Measurements from ENCODE around the gene ZNF410. TPM values are rescaled to one million over a fixed set of nuclear protein-coding genes. Genes with fewer than 3 reads are reported as not detected.
A peak's percentile ranks its signal among the peaks of the same experiment; 100 is the strongest.
"Not testable (repeated sequence)": the region's sequence is repeated elsewhere in the genome, so short reads cannot be mapped to it uniquely, and the experiment has no call there.

The ZNF410 gene
- total RNA-seq, 2 donors from 2014 or later: 47.7 to 56.5 TPM

- H3K36me3 ChIP-seq; intact Hi-C loops (cut with DNase I); H3K27me3 ChIP-seq (replicated peaks; ENCODE audit: insufficient read depth); H3K27ac ChIP-seq; H3K9me3 ChIP-seq; H3K4me3 ChIP-seq; H3K4me1 ChIP-seq (replicated peaks): not testable (repeated sequence)
- peak; percentile 12 for DNase-seq (ENCODE audit: low spot score)
- WGBS: 85% methylated on average over 6 of the region's 6 CpGs
- peak; percentile 66 for TF ChIP-seq POLR2AphosphoS5 (IDR thresholded peaks at IDR 0.05)
These were observed 7.6 kb downstream of the ZNF410 start for GRCh38 chr14:73894180-73894687.

- WGBS: 34% methylated on average over 1 of the region's 1 CpG
- no peaks in the 10 kb centered on the region for H3K36me3 ChIP-seq
- no peaks in the 10 kb centered on the region for H3K4me1 ChIP-seq (replicated peaks)
- no peaks in the 10 kb centered on the region for H3K27me3 ChIP-seq (replicated peaks; ENCODE audit: insufficient read depth)
- no peaks in the 10 kb centered on the region for H3K9me3 ChIP-seq
- intact Hi-C loops (cut with DNase I): no loop called here
- TF ChIP-seq POLR2AphosphoS5 (IDR thresholded peaks at IDR 0.05) (no peak), CTCF (IDR thresholded peaks at IDR 0.05) (no peak), POLR2A (IDR thresholded peaks at IDR 0.05) (no peak)
- DNase-seq (ENCODE audit: low spot score): no peak
- H3K4me3 ChIP-seq: no peak overlapping the region
- H3K27ac ChIP-seq: no peak overlapping the region
These were observed 9.3 kb downstream of the ZNF410 start for GRCh38 chr14:73895939-73896338.

GRCh38 chr14:73896521-73896920 lies 9.9 kb downstream of the ZNF410 start:
- no peak for DNase-seq (ENCODE audit: low spot score)
- Histone ChIP-seq H3K27me3 (replicated peaks; ENCODE audit: insufficient read depth) (no peaks in the 10 kb centered on the region), H3K36me3 (no peaks in the 10 kb centered on the region), H3K9me3 (no peaks in the 10 kb centered on the region), H3K27ac (no peak overlapping the region), H3K4me3 (no peak overlapping the region), H3K4me1 (replicated peaks) (no peaks in the 10 kb centered on the region)
- intact Hi-C loops (cut with DNase I): no loop called here
- TF ChIP-seq POLR2AphosphoS5 (IDR thresholded peaks at IDR 0.05) (no peak), CTCF (IDR thresholded peaks at IDR 0.05) (no peak), POLR2A (IDR thresholded peaks at IDR 0.05) (no peak)
- WGBS: 85% methylated on average over 1 of the region's 1 CpG

- H3K4me1 ChIP-seq (replicated peaks): no peaks in the 10 kb centered on the region
- intact Hi-C loops (cut with DNase I): no loop called here
- no peaks in the 10 kb centered on the region for H3K27me3 ChIP-seq (replicated peaks; ENCODE audit: insufficient read depth)
- no peaks in the 10 kb centered on the region for H3K9me3 ChIP-seq
- no peak overlapping the region for H3K27ac ChIP-seq
- DNase-seq (ENCODE audit: low spot score): no peak
- TF ChIP-seq POLR2AphosphoS5 (IDR thresholded peaks at IDR 0.05) (no peak), POLR2A (IDR thresholded peaks at IDR 0.05) (no peak), CTCF (IDR thresholded peaks at IDR 0.05) (no peak)
- no peak overlapping the region for H3K4me3 ChIP-seq
- 96% methylated on average over 3 of the region's 3 CpGs for WGBS
- peaks cover 0 to 10% of the 10 kb centered on the region in 2 donors for H3K36me3 ChIP-seq
These were observed 16.4 kb downstream of the ZNF410 start for GRCh38 chr14:73903028-73903427.

GRCh38 chr14:73909681-73910080 lies 23.0 kb downstream of the ZNF410 start:
- H3K9me3 ChIP-seq: no peaks in the 10 kb centered on the region
- no peaks in the 10 kb centered on the region for H3K27me3 ChIP-seq (replicated peaks; ENCODE audit: insufficient read depth)
- no peak overlapping the region for H3K27ac ChIP-seq
- no peak overlapping the region for H3K4me3 ChIP-seq
- peaks cover 0 to 9% of the 10 kb centered on the region in 2 donors for H3K36me3 ChIP-seq
- no peak for DNase-seq (ENCODE audit: low spot score)
- TF ChIP-seq CTCF (IDR thresholded peaks at IDR 0.05): no peak
- TF ChIP-seq POLR2AphosphoS5 (IDR thresholded peaks at IDR 0.05): no peak
- TF ChIP-seq POLR2A (IDR thresholded peaks at IDR 0.05): no peak
- intact Hi-C loops (cut with DNase I): no loop called here
- 91% methylated on average over 1 of the region's 1 CpG for WGBS
- no peaks in the 10 kb centered on the region for H3K4me1 ChIP-seq (replicated peaks)
